H1 (cell line): Measurements from ENCODE around the gene OSM. TPM values are rescaled to one million over a fixed set of nuclear protein-coding genes. Genes with fewer than 3 reads are reported as not detected.

Experiments used
- CTCF ChIA-PET: fragments of 300-600 bp; sonication (Branson Sonifier 250); formaldehyde crosslinking; loops from one replicate; lab custom pipeline; 2021; ENCODE audit not compliant: partially characterized antibody; lab: Charles Lee
- POLR2A ChIA-PET: fragments of 300-600 bp; sonication (Branson Sonifier 250); formaldehyde crosslinking; loops from one replicate; lab custom pipeline; 2021; ENCODE audit warnings: inconsistent platforms; ENCODE audit not compliant: partially characterized antibody; lab: Charles Lee
- DNase-seq, 2 experiments: peaks; one replicate each; pipeline versions ENCODE4 v3.0.0 to v3.0.0-alpha.2; 2010 to 2022; ENCODE audit warnings: low spot score in 2 of 2, low read depth in 1 of 2, mixed read lengths in 1 of 2
- FAIRE-seq: peaks from 2 replicates; lab custom pipeline; 2011; peaks lifted over from hg19 to GRCh38; lab: Jason Lieb, UNC
- H2AFZ ChIP-seq: 2 replicates; pipeline ENCODE4 v1.8.1; 2012; ENCODE audit warnings: low read length, inconsistent platforms
- H2AK5ac ChIP-seq: 2 replicates; pipeline ENCODE4 v1.6.1; 2013; ENCODE audit warnings: low read depth, low read length
- H2BK120ac ChIP-seq: replicated peaks from 2 replicates; pipeline ENCODE3; 2013; ENCODE audit warnings: low read depth, low read length, inconsistent platforms
- H2BK12ac ChIP-seq: 2 replicates; pipeline ENCODE4 v1.6.1; 2013; ENCODE audit warnings: low read depth, low read length
- H2BK15ac ChIP-seq: 2 replicates; pipeline ENCODE4 v1.6.1; 2013; ENCODE audit warnings: low read length
- H2BK20ac ChIP-seq: 2 replicates; pipeline ENCODE4 v1.6.1; 2013; ENCODE audit warnings: low read length
- H2BK5ac ChIP-seq: 2 replicates; pipeline ENCODE4 v1.6.1; 2013; ENCODE audit warnings: low read depth, low read length
- H3K14ac ChIP-seq: 2 replicates; pipeline ENCODE4 v1.6.1; 2013; ENCODE audit warnings: inconsistent platforms; ENCODE audit not compliant: insufficient read length
- H3K18ac ChIP-seq: 2 replicates; pipeline ENCODE4 v1.6.1; 2013; ENCODE audit warnings: low read length; ENCODE audit errors: extremely low read depth
- H3K23ac ChIP-seq: 2 replicates; pipeline ENCODE4 v1.6.1; 2013; ENCODE audit warnings: inconsistent platforms; ENCODE audit not compliant: insufficient read length
- H3K23me2 ChIP-seq: 2 replicates; pipeline ENCODE4 v1.6.1; 2013; ENCODE audit warnings: low read depth, low read length
- H3K27ac ChIP-seq: 2 replicates; pipeline ENCODE4 v1.6.1; 2011; ENCODE audit warnings: low read depth, low read length, inconsistent platforms
- H3K27me3 ChIP-seq, 4 experiments: replicated peaks in 1 of 4; 1 replicate in 1 of 4; 2 replicates in 3 of 4; pipeline versions ENCODE4 v1.6.1 to v1.8.1; 2011 to 2013; ENCODE audit warnings: low read length in 3 of 4, mild to moderate bottlenecking in 3 of 4, inconsistent platforms in 2 of 4, mixed read lengths in 2 of 4, moderate library complexity in 1 of 4; ENCODE audit not compliant: control insufficient read depth in 3 of 4, insufficient read depth in 3 of 4; ENCODE audit errors: extremely low read depth in 1 of 4
- H3K36me3 ChIP-seq, 4 experiments: 2 replicates each; pipeline versions ENCODE4 v1.6.1 to v1.8.1; 2011 to 2013; ENCODE audit warnings: mild to moderate bottlenecking in 4 of 4, low read length in 3 of 4, moderate library complexity in 2 of 4, control low read depth in 1 of 4, inconsistent platforms in 1 of 4; ENCODE audit not compliant: insufficient read depth in 4 of 4, control insufficient read depth in 2 of 4
- H3K4ac ChIP-seq: replicated peaks from 2 replicates; pipeline ENCODE3; 2013; ENCODE audit warnings: low read length, low read depth, mixed read lengths, inconsistent platforms; ENCODE audit not compliant: insufficient read length
- H3K4me1 ChIP-seq, 4 experiments: replicated peaks in 1 of 4; 1 replicate in 1 of 4; 2 replicates in 3 of 4; pipeline versions ENCODE4 v1.6.1 to v1.8.1; 2011 to 2013; ENCODE audit warnings: low read length in 3 of 4, inconsistent platforms in 2 of 4, mixed read lengths in 1 of 4; ENCODE audit not compliant: insufficient read depth in 4 of 4, control insufficient read depth in 3 of 4
- H3K4me2 ChIP-seq, 2 experiments: 2 replicates each; pipeline versions ENCODE4 v1.6.1 to v1.8.1; 2011 to 2013; ENCODE audit warnings: low read depth in 2 of 2, low read length in 2 of 2, control low read depth in 1 of 2, inconsistent platforms in 1 of 2, mild to moderate bottlenecking in 1 of 2; ENCODE audit not compliant: insufficient read depth in 1 of 2
- H3K4me3 ChIP-seq, 4 experiments: fragments of 200-600, 300-600 bp in 1 of 4; sonication (generic), shearing (Covaris generic), sonication (Bioruptor Twin) in 1 of 4; 2 replicates each; pipeline versions ENCODE4 v1.5.1 to v1.8.1; 2011 to 2016; ENCODE audit warnings: low read length in 4 of 4, low read depth in 3 of 4, control low read depth in 2 of 4, inconsistent platforms in 2 of 4, mild to moderate bottlenecking in 2 of 4, mixed read lengths in 1 of 4, moderate library complexity in 1 of 4; ENCODE audit not compliant: insufficient read depth in 2 of 4; ENCODE audit errors: extremely low read depth in 1 of 4
- H3K56ac ChIP-seq: replicated peaks from 2 replicates; pipeline ENCODE3; 2013; ENCODE audit warnings: low read depth, mild to moderate bottlenecking, mixed read lengths, low read length, inconsistent platforms; ENCODE audit not compliant: insufficient read length
- H3K79me1 ChIP-seq: 2 replicates; pipeline ENCODE4 v1.6.1; 2013; ENCODE audit warnings: low read depth, low read length, control low read depth
- H3K79me2 ChIP-seq, 2 experiments: 2 replicates each; pipeline versions ENCODE4 v1.6.1 to v1.8.1; 2012 to 2013; ENCODE audit warnings: low read length in 2 of 2, mild to moderate bottlenecking in 2 of 2, inconsistent platforms in 1 of 2; ENCODE audit not compliant: insufficient read depth in 2 of 2, control insufficient read depth in 1 of 2
- H3K9ac ChIP-seq, 4 experiments: replicated peaks in 1 of 4; 1 replicate in 1 of 4; 2 replicates in 3 of 4; pipeline versions ENCODE4 v1.6.1 to v1.8.1; 2011 to 2013; ENCODE audit warnings: low read depth in 3 of 4, low read length in 3 of 4, control low read depth in 2 of 4, mild to moderate bottlenecking in 2 of 4, moderate library complexity in 2 of 4, inconsistent platforms in 1 of 4; ENCODE audit errors: extremely low read depth in 1 of 4
- H3K9me3 ChIP-seq, 2 experiments: 2 replicates each; pipeline versions ENCODE4 v1.6.1 to v1.8.1; 2012 to 2013; ENCODE audit warnings: mild to moderate bottlenecking in 2 of 2, moderate library complexity in 2 of 2, control low read depth in 1 of 2, inconsistent platforms in 1 of 2, low read depth in 1 of 2, low read length in 1 of 2, mixed read lengths in 1 of 2; ENCODE audit not compliant: insufficient read depth in 2 of 2
- H4K20me1 ChIP-seq, 2 experiments: replicated peaks in 1 of 2; 2 replicates each; pipeline versions ENCODE3 to v1.8.1; 2011 to 2013; ENCODE audit warnings: inconsistent platforms in 2 of 2, low read length in 2 of 2, mild to moderate bottlenecking in 1 of 2; ENCODE audit not compliant: insufficient read depth in 2 of 2, control insufficient read depth in 1 of 2
- H4K5ac ChIP-seq: 2 replicates; pipeline ENCODE4 v1.6.1; 2013; ENCODE audit warnings: low read length, low read depth, mixed read lengths, inconsistent platforms; ENCODE audit not compliant: insufficient read length
- H4K8ac ChIP-seq: 2 replicates; pipeline ENCODE4 v1.8.0; 2013; ENCODE audit warnings: mild to moderate bottlenecking, moderate library complexity, low read length, inconsistent platforms; ENCODE audit not compliant: insufficient read depth; ENCODE audit errors: extremely low read depth
- H4K91ac ChIP-seq: replicated peaks from 2 replicates; pipeline ENCODE3; 2013; ENCODE audit warnings: low read length, mixed read lengths, inconsistent platforms; ENCODE audit not compliant: insufficient read length
- BACH1 ChIP-seq: IDR thresholded peaks from 2 replicates; pipeline ENCODE4 v1.6.1; 2012; ENCODE audit warnings: low read length, improper control_type of control experiment
- GTF2F1 ChIP-seq: IDR thresholded peaks from 2 replicates; pipeline ENCODE4 v1.6.1; 2012; ENCODE audit warnings: low read depth, low read length, improper control_type of control experiment, borderline replicate concordance
- POU5F1 ChIP-seq: IDR thresholded peaks from 2 replicates; pipeline ENCODE4 v1.6.1; 2011; ENCODE audit warnings: low read depth, mild to moderate bottlenecking, low read length, moderate library complexity
- RAD21 ChIP-seq, 2 experiments: IDR thresholded peaks in 1 of 2; conservative IDR thresholded peaks in 1 of 2; 2 replicates each; pipeline ENCODE4 v1.6.1; 2011; ENCODE audit warnings: low read depth in 2 of 2, low read length in 2 of 2, improper control_type of control experiment in 1 of 2, inconsistent platforms in 1 of 2, mild to moderate bottlenecking in 1 of 2, moderate library complexity in 1 of 2
- SIRT6 ChIP-seq: IDR thresholded peaks from one replicate; pipeline ENCODE4 v1.7.1; 2012; ENCODE audit warnings: low read length, inconsistent platforms
- TBP ChIP-seq: IDR thresholded peaks from 2 replicates; pipeline ENCODE4 v1.6.1; 2011; ENCODE audit warnings: low read depth, low read length, improper control_type of control experiment
- TCF12 ChIP-seq: IDR thresholded peaks from 2 replicates; pipeline ENCODE4 v1.6.1; 2011; ENCODE audit warnings: low read depth, mild to moderate bottlenecking, low read length
- ZNF274 ChIP-seq: IDR thresholded peaks from 2 replicates; pipeline ENCODE4 v1.7.0; 2012; ENCODE audit warnings: low read length, borderline replicate concordance; ENCODE audit errors: extremely low read depth
- WGBS, 2 experiments: shearing (Covaris generic) in 1 of 2; methylation state at CpG; one replicate each; pipeline versions ENCODE4 v1.1.6 to v1.1.7; 2013 to 2015; ENCODE audit warnings: low lambda C conversion rate in 2 of 2, mixed read lengths in 2 of 2, inconsistent platforms in 1 of 2, low coverage in 1 of 2, missing lambda C conversion rate in 1 of 2; ENCODE audit not compliant: insufficient replicate concordance in 2 of 2, insufficient coverage in 1 of 2, insufficient read length in 1 of 2; ENCODE audit errors: extremely low coverage in 1 of 2, missing lambda C conversion rate in 1 of 2; 5-methylcytosine and 5-hydroxymethylcytosine counted together
- polyA plus RNA-seq, 7 experiments: library from polyadenylated mRNA; depleted of rRNA in 3 of 7; stranded (reverse) in 5 of 7; unstranded in 2 of 7; fragments of >200 nt in 5 of 7; fragments of 200-250 nt in 2 of 7; gene quantifications; 1 replicate in 5 of 7; 2 replicates in 1 of 7; 4 replicates in 1 of 7; pipeline versions ENCODE4 v1.2.1 to v1.2.3, GENCODE V29; 2011 to 2013; ENCODE audit warnings: missing spikeins in 2 of 7, mixed read lengths in 2 of 7
- total RNA-seq: library from RNA; stranded (reverse); fragmentation: NEBNext Ultra II Directional; extraction: Animal tissue kit (Norgen Biotek cat#: 25700); gene quantifications from 2 replicates; pipeline ENCODE4 v1.2.1, GENCODE V29; 2021

Gene OSM
- total and polyA plus RNA-seq, 2 of the 8 experiments (the other 6 are each of a cell fraction or from before 2014, with no cell fraction given): not detected

- Histone ChIP-seq H2BK120ac (no peak overlapping the region), H4K20me1 (peaks cover 0 to 4% of the 10 kb centered on the region in 2 experiments), H2BK20ac (no peak overlapping the region), H3K23ac (no peak overlapping the region), H3K14ac (no peak overlapping the region), H4K91ac (peak overlapping the region; percentile 20), H3K27me3 (no peaks in the 10 kb centered on the region), H3K36me3 (no peaks in the 10 kb centered on the region), H2AFZ (no peak overlapping the region), H2BK12ac (peak overlapping the region; percentile 10; the same call in 1 of the 2 replicates), H2AK5ac (peak overlapping the region; percentile 11; the same call in 1 of the 2 replicates), H2BK5ac (no peak overlapping the region), H3K4me1 (peaks cover 0 to 19% (median 14%) of the 10 kb centered on the region in 4 experiments; a peak in 6 of 7 replicates), H3K79me1 (no peaks in the 10 kb centered on the region), H3K4ac (no peak overlapping the region), H3K9me3 (no peaks in the 10 kb centered on the region), H2BK15ac (peak overlapping the region; percentile 53; the same call in 1 of the 2 replicates), H3K4me2 (no peak overlapping the region), H3K23me2 (peaks cover 12% of the 10 kb centered on the region; the same call in 1 of the 2 replicates), H3K79me2 (no peaks in the 10 kb centered on the region), H3K27ac (no peak overlapping the region), H4K5ac (no peak overlapping the region), H3K18ac (peak overlapping the region; percentile 66; the same call in 1 of the 2 replicates), H3K9ac (no peak overlapping the region), H3K56ac (no peak overlapping the region), H3K4me3 (no peak overlapping the region), H4K8ac (no peak overlapping the region)
- no peak for FAIRE-seq
- peak; percentile 67 to 98 for DNase-seq
- CTCF ChIA-PET: interaction anchor here (0.6 to 9.1 kb wide), 38 partner anchors 9 to 377 kb away, joined by 3 to 203 read pairs (median 6); partner anchors contain the start of genes CCDC157, RNF215, SF3A1 and TBC1D10A
- POLR2A ChIA-PET: interaction anchor here (1.2 to 3.6 kb wide), 3 partner anchors 8 to 138 kb away, joined by 3 to 17 read pairs (median 6); partner anchors contain the start of genes CCDC157, MTFP1 and SF3A1
- 70% methylated on average over 31 of the region's 31 CpGs; no CpG with 5 or more reads in 1 of the 2 experiments for WGBS, 2 experiments
- TF ChIP-seq TCF12: no peak
- TF ChIP-seq GTF2F1: no peak
- TF ChIP-seq RAD21 (IDR thresholded peaks at IDR 0.05 in 1 of 2, conservative IDR thresholded peaks at IDR 0.05 in 1 of 2; ENCODE audit: low read depth in 2 of 2, low read length in 2 of 2): peak; percentile 83 to 88
- 0 out of 2 replicates have a peak, but pooled peaks have one; percentile 24 for TF ChIP-seq BACH1
- no peak for TF ChIP-seq POU5F1
- no peak for TF ChIP-seq TBP
- TF ChIP-seq ZNF274: no peak
- TF ChIP-seq SIRT6: no peak
Measured at GRCh38 chr22:30286813-30287647, 20.4 kb upstream of the OSM start.
